OCI-LY7 (cell line): ENCODE results near the gene RAB3IL1.

Source experiments
- EZH2phosphoT487 ChIP-seq: fragments of 200-600 bp; sonication (generic); IDR thresholded peaks from 2 replicates; pipeline ENCODE4 v1.6.1; 2018; ENCODE audit warnings: low read depth, borderline replicate concordance, mild to moderate bottlenecking, mixed run types, antibody characterized with exemption, low read length, moderate library complexity, mixed read lengths
- TF ChIP-seq, protein P1 (sequence below): fragments of 200-600 bp; sonication (generic); conservative IDR thresholded peaks from 2 replicates; pipeline ENCODE4 v1.5.1; 2014; ENCODE audit warnings: mild to moderate bottlenecking, antibody characterized with exemption, low read length, moderate library complexity, mixed read lengths

DNA sequence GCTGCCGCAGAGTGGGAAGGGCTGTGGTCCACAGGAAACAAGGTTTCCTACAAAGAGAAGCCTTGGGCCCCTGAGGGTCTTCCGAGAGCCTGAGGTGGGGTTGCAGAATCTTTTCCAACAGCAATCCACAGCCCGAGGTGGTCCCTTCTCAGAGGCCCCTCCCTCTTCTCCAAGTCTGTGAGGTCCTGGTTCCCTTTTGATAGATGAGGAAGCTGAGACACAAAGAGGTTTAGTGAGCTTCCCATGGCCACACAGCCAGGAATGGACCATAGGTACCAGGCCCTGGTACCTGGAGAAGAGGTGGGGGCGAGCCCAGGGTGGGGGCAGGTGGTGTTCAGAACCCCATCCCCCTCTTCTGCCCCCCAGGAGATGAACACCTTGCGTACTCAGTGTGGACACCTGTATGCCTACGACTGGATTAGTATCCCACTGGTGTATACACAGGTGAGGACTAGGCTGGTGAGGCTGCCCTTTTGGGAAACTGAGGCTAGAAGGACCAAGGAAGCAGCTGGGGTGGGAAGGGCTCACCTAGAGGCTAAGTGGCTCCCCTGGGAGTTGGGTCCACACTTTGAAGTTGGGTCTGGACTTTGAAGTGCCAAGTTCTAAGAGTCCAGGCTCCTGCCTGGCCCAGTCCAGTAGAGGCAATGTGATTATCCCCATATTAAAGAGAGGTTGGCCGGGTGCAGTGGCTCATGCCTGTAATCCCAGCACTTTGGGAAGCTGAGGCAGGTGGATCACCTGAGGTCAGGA lies 39.8 kb upstream of the RAB3IL1 start:
- TF ChIP-seq, protein P1, sequence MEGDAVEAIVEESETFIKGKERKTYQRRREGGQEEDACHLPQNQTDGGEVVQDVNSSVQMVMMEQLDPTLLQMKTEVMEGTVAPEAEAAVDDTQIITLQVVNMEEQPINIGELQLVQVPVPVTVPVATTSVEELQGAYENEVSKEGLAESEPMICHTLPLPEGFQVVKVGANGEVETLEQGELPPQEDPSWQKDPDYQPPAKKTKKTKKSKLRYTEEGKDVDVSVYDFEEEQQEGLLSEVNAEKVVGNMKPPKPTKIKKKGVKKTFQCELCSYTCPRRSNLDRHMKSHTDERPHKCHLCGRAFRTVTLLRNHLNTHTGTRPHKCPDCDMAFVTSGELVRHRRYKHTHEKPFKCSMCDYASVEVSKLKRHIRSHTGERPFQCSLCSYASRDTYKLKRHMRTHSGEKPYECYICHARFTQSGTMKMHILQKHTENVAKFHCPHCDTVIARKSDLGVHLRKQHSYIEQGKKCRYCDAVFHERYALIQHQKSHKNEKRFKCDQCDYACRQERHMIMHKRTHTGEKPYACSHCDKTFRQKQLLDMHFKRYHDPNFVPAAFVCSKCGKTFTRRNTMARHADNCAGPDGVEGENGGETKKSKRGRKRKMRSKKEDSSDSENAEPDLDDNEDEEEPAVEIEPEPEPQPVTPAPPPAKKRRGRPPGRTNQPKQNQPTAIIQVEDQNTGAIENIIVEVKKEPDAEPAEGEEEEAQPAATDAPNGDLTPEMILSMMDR = no peak
- TF ChIP-seq EZH2phosphoT487 = no peak
